Activated CD4-positive, alpha-beta T cell treated with anti-CD3 and anti-CD28 coated beads for 24 hours (primary cell): ENCODE data around the gene GLI2.

Experiments used
- DNase-seq, 2 donors: peaks; one replicate each; pipeline ENCODE4 v3.0.0-alpha.2; 2020; ENCODE audit warnings: low read depth in 2 of 2

GLI2 gene

GRCh38 chr2:120770176-120770575 is 34.5 kb downstream of the GLI2 start:
- DNase-seq: no peak

DNA sequence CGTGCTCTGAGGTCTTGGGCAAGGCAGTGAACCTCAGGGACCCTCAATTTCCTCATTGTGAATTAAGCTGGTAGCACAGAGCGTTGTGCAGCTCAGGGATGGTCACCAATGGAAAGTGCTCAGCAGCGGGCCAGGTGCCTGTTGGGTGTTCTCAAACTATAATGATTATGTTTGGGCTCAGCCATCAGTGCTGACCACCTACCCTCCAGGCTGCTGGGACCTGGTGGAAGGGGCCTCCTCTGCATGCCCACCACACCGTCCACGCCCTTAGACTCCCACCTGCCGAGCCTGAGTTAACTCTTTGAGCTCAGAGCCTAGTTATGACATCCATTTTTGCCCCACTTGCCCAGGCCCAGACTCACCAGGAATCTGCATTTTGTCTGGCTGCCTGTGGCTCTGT is 35.0 kb downstream of the GLI2 start:
- no peak for DNase-seq

GRCh38 chr2:120771111-120771780 is 35.6 kb downstream of the GLI2 start:
- DNase-seq: no peak

- DNase-seq: no peak
Observed at GRCh38 chr2:120771781-120772208, 36.1 kb downstream of the GLI2 start.

GRCh38 chr2:120772261-120772660 is 36.6 kb downstream of the GLI2 start:
- no peak for DNase-seq

- no peak for DNase-seq
Observed at GRCh38 chr2:120773186-120773800, 37.6 kb downstream of the GLI2 start.

DNA sequence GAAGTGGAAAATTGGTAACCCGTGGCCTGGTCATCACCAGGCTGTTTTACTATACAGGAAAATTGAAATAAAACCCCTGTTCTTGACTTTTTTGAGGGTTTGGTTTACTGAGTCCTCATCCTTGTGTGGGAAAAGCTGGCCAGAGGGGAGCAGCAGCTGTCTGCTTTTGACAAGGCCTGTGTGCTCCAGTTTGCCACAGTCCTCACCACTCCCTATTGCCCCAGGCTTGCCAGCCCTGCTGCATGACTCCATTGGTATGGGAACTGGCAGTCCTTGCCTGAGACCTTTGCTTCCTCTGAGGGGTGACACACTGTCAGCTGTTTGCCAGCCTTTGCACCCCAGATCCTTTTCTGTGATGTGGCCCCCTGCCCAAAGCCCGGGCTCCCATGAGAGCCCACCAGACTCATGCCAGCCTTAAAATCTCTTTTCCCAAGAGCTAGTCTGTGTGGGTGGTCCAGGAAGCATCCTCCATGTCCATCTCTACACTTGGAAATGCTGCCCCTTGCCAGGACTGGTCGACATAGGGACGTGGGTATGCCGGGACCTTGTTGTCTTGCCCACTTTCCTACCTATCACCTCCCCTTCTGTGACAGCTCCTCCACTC is 39.0 kb downstream of the GLI2 start:
- no peak for DNase-seq

DNA sequence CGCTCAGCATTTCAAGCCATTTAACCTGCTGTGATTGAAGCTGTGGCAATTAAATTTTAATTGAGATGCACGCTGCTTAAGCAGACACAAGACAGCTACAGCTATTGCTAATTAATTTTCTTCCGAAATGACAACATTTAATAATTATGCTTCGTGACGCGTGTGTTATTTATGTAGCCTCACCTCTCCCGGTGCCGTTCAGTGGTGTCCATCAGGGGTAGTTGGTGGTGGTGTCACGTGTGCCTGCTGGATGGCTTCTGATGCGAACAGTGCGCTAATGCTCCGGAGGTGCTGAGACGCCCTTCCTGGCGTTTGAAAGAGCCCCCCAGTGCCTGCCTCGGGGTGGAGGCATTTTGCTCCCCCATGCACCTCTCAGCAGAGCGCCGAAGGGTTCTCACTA is 39.5 kb downstream of the GLI2 start:
- DNase-seq: no peak

- no peak for DNase-seq
Observed at GRCh38 chr2:120775801-120776589, 40.3 kb downstream of the GLI2 start.

DNA sequence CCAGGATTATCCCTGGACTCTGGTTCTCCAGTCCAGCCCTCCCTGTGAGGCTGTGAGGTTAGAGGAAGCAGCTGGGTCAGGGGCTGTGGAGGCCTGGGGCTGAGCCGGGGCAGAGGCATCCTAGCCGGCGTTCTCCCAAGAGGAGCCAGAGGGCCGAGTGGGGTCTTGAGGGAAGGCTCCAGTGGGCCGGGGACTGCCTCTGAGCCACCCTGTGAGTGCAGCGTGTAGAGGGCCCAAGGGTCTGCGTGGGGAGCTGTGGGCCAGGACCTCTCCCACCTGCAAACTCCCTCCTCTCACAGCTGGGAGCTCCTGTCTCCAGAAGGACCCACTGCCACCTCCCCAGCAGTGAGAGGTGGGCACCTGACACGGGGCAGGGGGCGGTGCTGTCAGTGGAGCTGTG is 41.0 kb downstream of the GLI2 start:
- no peak for DNase-seq

DNA sequence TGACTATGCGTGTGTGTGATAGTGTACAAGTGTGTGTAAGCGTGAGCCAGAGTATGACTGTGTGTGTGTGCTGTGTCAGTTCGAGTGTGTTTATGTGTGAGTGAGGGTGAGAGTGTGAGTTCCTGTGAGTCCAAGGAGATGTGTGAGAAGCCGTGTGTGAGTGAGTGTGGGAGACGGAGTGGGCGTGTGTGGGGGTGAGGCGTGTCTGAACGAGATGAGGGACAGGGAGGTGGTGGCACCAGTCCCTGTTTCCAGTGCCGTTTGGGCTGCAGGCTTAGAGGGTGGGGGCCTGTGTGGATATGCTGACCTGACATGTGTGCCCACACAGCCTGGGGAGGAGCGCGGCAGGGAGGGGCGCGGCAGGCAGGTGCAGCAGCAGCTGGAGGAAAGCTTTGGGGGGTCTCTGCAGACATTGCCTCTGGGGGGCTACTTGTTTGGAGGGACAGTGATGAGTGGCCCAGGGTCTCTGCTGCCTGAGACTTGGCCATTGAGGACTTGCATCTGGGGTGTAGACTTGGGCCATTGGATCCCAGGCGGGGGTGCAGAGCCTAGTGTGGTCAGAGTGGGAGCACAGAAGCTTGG is 41.6 kb downstream of the GLI2 start:
- DNase-seq: no peak

GRCh38 chr2:120777787-120778186 is 42.1 kb downstream of the GLI2 start:
- no peak for DNase-seq

- no peak for DNase-seq
Observed at GRCh38 chr2:120778244-120778643, 42.6 kb downstream of the GLI2 start.

- DNase-seq: no peak
Observed at GRCh38 chr2:120779781-120780283, 44.2 kb downstream of the GLI2 start.

GRCh38 chr2:120780402-120780801 is 44.7 kb downstream of the GLI2 start:
- DNase-seq: no peak

- DNase-seq: no peak
Observed at GRCh38 chr2:120783371-120783791, 47.7 kb downstream of the GLI2 start.

DNA sequence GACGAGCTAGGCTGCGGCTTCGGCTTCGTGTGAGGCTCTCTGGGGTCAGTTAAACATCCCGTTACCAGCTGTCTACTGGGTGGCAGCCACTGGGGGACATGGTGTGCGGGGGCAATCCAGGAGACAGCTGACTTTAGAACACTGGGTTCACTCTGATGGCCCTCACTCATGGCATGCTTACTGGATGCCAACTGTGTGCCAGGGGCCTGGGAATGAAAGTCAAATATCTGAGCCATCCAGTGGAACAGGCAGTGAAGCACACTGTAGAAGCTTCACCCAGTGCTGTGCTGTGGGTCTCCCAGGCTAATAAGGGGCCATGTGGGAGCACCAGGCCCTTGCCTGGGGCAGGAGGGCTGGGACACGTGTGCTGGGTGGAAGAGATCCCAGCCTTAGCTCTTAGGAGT is 48.3 kb downstream of the GLI2 start:
- DNase-seq: no peak
